Measurements from ENCODE around the gene LRRN2.
"Not testable (repeated sequence)": the region's sequence is repeated elsewhere in the genome, so short reads cannot be mapped to it uniquely, and the experiment has no call there.

Gene LRRN2

GRCh38 chr1:204574016-204574864 is 111.3 kb downstream of the LRRN2 start:
- no peak for DNase-seq (ENCODE audit: low read depth, low spot score)
- TF ChIP-seq, protein P1, sequence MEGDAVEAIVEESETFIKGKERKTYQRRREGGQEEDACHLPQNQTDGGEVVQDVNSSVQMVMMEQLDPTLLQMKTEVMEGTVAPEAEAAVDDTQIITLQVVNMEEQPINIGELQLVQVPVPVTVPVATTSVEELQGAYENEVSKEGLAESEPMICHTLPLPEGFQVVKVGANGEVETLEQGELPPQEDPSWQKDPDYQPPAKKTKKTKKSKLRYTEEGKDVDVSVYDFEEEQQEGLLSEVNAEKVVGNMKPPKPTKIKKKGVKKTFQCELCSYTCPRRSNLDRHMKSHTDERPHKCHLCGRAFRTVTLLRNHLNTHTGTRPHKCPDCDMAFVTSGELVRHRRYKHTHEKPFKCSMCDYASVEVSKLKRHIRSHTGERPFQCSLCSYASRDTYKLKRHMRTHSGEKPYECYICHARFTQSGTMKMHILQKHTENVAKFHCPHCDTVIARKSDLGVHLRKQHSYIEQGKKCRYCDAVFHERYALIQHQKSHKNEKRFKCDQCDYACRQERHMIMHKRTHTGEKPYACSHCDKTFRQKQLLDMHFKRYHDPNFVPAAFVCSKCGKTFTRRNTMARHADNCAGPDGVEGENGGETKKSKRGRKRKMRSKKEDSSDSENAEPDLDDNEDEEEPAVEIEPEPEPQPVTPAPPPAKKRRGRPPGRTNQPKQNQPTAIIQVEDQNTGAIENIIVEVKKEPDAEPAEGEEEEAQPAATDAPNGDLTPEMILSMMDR (IDR thresholded peaks at IDR 0.05; ENCODE audit: insufficient read depth, low read length, missing control alignments) = no peak
- no peak overlapping the region for H3K4me3 ChIP-seq (ENCODE audit: low read depth, low read length)
- POLR2A ChIA-PET = no interaction called here
- CTCF ChIA-PET = interaction anchor here (0.8 to 20.2 kb wide), 6 partner anchors 8 to 234 kb away, joined by 3 to 673 read pairs (median 7); no protein-coding TSS in a partner anchor

GRCh38 chr1:204572923-204573922 is 112.3 kb downstream of the LRRN2 start:
- H3K4me3 ChIP-seq (ENCODE audit: low read depth, low read length) = no peak overlapping the region
- no peak for DNase-seq (ENCODE audit: low read depth, low spot score)
- ChIA-PET CTCF (interaction anchor here (1.2 to 20.2 kb wide), 5 partner anchors 7 to 235 kb away, joined by 3 to 673 read pairs (median 10); no protein-coding TSS in a partner anchor), POLR2A (no interaction called here)
- TF ChIP-seq, protein P1 (IDR thresholded peaks at IDR 0.05; ENCODE audit: insufficient read depth, low read length, missing control alignments) = no peak

DNA sequence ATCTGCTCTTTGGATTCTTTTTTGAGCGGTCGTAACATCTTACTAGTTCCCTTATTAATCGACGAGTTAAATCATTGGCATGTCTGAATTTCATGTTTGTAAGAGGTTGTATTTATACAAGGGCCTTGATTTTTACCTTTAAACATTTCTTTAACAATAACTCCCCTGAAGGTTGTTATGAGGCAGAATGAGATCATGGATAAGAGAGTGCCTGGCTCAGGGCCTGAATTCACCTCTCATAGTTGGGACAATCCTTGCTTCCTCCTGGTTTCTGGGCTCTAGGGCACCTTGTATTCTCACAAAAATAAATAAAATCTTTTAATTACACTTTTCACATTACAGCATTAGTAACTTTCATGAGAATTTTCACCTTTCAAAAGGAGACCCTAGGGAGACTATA is 113.9 kb downstream of the LRRN2 start:
- ChIA-PET CTCF (interaction anchor here (6.7 to 20.2 kb wide), 2 partner anchors 192 to 236 kb away, joined by 162 to 673 read pairs; no protein-coding TSS in a partner anchor), POLR2A (interaction anchor here (0.7 kb wide), 1 partner anchor 20 kb away, joined by 5 read pairs; no protein-coding TSS in a partner anchor)
- DNase-seq (ENCODE audit: low read depth, low spot score) = no peak
- no peak overlapping the region for H3K4me3 ChIP-seq (ENCODE audit: low read depth, low read length)
- TF ChIP-seq, protein P1 (IDR thresholded peaks at IDR 0.05; ENCODE audit: insufficient read depth, low read length, missing control alignments) = no peak

GRCh38 chr1:204571128-204571527 is 114.4 kb downstream of the LRRN2 start:
- ChIA-PET POLR2A (no interaction called here), CTCF (interaction anchor here (6.7 to 20.2 kb wide), 2 partner anchors 193 to 237 kb away, joined by 162 to 673 read pairs; no protein-coding TSS in a partner anchor)
- TF ChIP-seq, protein P1 (IDR thresholded peaks at IDR 0.05; ENCODE audit: insufficient read depth, low read length, missing control alignments) = no peak
- no peak overlapping the region for H3K4me3 ChIP-seq (ENCODE audit: low read depth, low read length)
- no peak for DNase-seq (ENCODE audit: low read depth, low spot score)

GRCh38 chr1:204570021-204570420 is 115.5 kb downstream of the LRRN2 start:
- DNase-seq (ENCODE audit: low read depth, low spot score); H3K4me3 ChIP-seq (ENCODE audit: low read depth, low read length); POLR2A ChIA-PET: not testable (repeated sequence)
- CTCF ChIA-PET = interaction anchor here (6.7 to 20.2 kb wide), 2 partner anchors 194 to 238 kb away, joined by 162 to 673 read pairs; no protein-coding TSS in a partner anchor

DNA sequence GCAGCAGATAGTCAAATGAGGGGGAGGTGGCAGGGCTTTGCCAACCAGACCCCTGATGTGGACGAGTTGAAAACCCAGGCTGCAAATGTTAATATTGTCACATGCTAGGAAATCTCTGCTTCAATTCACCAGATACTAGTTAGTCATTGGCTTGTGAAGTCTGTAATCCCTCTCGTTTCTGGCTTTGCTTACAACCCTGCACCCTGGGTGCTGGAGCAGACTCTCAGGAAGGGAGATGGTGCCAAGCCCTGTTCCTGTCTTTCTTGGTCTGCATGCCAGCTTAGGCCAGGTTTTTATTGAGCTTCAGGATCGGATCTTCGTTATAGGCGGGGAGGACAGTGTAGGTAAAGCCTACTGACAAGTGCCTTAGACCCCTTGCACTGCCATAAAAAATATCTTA is 116.1 kb downstream of the LRRN2 start:
- CTCF ChIA-PET = interaction anchor here (0.9 to 20.2 kb wide), 4 partner anchors 10 to 238 kb away, joined by 3 to 673 read pairs (median 83); no protein-coding TSS in a partner anchor
- H3K4me3 ChIP-seq (ENCODE audit: low read depth, low read length) = no peak overlapping the region
- TF ChIP-seq, protein P1 (IDR thresholded peaks at IDR 0.05; ENCODE audit: insufficient read depth, low read length, missing control alignments) = no peak
- no peak for DNase-seq (ENCODE audit: low read depth, low spot score)
- POLR2A ChIA-PET = no interaction called here

Data from AG04449 (cell line).